OCI-LY1 (cell line): ENCODE results near the gene HAPLN2.

Source experiments
- CTCF ChIP-seq: fragments of 200-600 bp; sonication (generic), shearing (Covaris generic); IDR thresholded peaks from 2 replicates; pipeline ENCODE4 v1.5.1; 2017; ENCODE audit warnings: mild to moderate bottlenecking, antibody characterized with exemption, low read length, moderate library complexity, mixed read lengths
- EZH2 ChIP-seq: fragments of 200-600 bp; sonication (generic), shearing (Covaris generic); IDR thresholded peaks from 2 replicates; pipeline ENCODE4 v1.8.0; 2017; ENCODE audit warnings: borderline replicate concordance, mixed run types, mild to moderate bottlenecking, antibody characterized with exemption, low read length, moderate library complexity, mixed read lengths

GRCh38 chr1:156648496-156648895 lies 29.3 kb downstream of the HAPLN2 start:
- no peak for TF ChIP-seq EZH2
- no peak for TF ChIP-seq CTCF
